B cell (primary cell): ENCODE measurements around the gene LELP1.

ENCODE experiments used
- EZH2 ChIP-seq: IDR thresholded peaks from 2 replicates; pipeline ENCODE4 v1.6.1; 2012; ENCODE audit warnings: borderline replicate concordance, low read depth, mild to moderate bottlenecking, moderate library complexity, low read length; ENCODE audit not compliant: insufficient read depth, poor library complexity, severe bottlenecking
- TF ChIP-seq, protein P1 (sequence below): fragments of 200-600 bp; IDR thresholded peaks from one replicate; pipeline ENCODE4 v1.8.0; 2022; ENCODE audit warnings: antibody characterized with exemption, mild to moderate bottlenecking

DNA sequence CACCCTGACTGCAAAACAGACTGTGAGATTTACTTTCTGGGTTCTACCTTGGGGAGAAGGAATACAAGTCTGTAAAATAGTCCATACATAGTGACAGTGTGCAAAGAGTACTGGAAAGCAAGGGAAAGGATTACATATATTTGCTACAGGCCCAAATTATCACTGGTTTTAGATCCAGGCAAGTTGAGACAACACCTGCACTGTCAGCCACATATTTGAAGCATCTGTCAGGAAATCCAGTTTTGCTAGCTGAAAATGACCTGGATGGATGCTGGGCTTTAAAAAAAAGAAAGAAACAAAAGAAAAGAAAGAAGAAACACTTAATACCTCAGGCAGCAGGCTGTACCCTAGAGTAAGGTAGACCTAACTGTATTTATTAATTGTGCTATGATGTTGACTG is 28.6 kb upstream of the LELP1 start:
- TF ChIP-seq, protein P1, sequence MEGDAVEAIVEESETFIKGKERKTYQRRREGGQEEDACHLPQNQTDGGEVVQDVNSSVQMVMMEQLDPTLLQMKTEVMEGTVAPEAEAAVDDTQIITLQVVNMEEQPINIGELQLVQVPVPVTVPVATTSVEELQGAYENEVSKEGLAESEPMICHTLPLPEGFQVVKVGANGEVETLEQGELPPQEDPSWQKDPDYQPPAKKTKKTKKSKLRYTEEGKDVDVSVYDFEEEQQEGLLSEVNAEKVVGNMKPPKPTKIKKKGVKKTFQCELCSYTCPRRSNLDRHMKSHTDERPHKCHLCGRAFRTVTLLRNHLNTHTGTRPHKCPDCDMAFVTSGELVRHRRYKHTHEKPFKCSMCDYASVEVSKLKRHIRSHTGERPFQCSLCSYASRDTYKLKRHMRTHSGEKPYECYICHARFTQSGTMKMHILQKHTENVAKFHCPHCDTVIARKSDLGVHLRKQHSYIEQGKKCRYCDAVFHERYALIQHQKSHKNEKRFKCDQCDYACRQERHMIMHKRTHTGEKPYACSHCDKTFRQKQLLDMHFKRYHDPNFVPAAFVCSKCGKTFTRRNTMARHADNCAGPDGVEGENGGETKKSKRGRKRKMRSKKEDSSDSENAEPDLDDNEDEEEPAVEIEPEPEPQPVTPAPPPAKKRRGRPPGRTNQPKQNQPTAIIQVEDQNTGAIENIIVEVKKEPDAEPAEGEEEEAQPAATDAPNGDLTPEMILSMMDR: no peak
- no peak for TF ChIP-seq EZH2
